Endometrial microvascular endothelial cells (primary cell): Measurements from ENCODE around the gene KRTAP13-4. TPM values are rescaled to one million over a fixed set of nuclear protein-coding genes. Genes with fewer than 3 reads are reported as not detected.

ENCODE experiments used
- in situ Hi-C: cut with HindIII; loops from 2 replicates; pipeline ENCODE4 v1.10.0; 2017; ENCODE audit warnings: low sequenced_read_pairs, low pct_unique_long_range_greater_than_20kb; ENCODE audit errors: inconsistent ontology term
- total RNA-seq: library from RNA; depleted of rRNA; stranded (reverse); fragments of >200 nt; gene quantifications from one replicate; pipeline ENCODE4 v1.2.3, GENCODE V29; 2015; ENCODE audit errors: inconsistent ontology term

Gene KRTAP13-4
- total RNA-seq: not detected

GRCh38 chr21:30430170-30430655 lies at the start of gene KRTAP13-4:
TSS of gene KRTAP13-4 (plus strand) at chr21:30430220. CDS start at chr21:30430276, 56 bp downstream.
- in situ Hi-C loops: no loop called here

DNA sequence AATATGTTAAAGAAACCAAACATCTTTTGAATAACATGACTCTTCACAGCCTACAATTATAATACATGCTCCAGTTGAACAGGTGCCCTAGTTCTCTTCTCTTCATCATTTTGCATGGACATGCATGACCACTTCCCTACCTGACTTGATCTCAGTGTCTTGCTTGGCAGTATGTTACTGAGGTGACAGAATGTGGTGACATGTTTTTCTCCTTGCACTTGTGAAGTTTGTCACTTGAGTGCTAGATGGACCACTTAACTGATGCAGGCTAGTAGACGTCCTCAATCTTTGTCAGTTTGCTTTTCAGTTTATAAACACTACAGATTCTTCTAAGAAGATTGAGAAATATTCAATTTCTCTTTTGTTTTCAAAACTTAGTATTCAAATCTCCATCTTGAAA lies 47.8 kb upstream of the KRTAP13-4 start:
- in situ Hi-C loops: no loop called here

DNA sequence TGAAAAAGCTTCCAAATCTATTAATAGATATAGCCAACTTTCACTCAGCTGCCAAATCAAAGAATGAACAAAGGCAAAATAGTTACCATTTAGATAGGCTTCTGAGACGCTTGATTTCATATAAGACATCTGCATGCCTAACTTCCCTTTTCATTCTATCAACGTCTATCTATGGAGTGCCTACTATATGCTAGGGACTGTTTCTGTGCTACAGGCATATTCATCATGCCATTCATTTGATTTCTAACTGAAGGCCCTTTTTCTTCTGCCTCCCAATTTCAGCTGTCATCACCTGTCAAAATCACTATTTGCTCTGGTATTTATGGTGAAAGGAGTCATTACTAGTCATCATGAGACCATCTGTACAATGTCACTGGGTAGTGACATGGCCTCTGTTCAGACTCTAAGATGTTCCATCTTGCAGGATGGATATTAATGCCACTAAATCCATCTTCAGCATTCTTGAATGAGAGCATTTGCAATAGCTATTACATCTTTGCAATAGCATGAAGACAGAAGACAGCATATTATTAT lies 38.5 kb upstream of the KRTAP13-4 start:
- in situ Hi-C loops: no loop called here

- in situ Hi-C loops: no loop called here
These were observed 34.3 kb upstream of the KRTAP13-4 start, which contains the start of gene KRTAP13-1 for GRCh38 chr21:30395731-30396130. TSS of gene KRTAP13-1 (plus strand) at chr21:30396031. CDS start at chr21:30396087, 56 bp downstream.

DNA sequence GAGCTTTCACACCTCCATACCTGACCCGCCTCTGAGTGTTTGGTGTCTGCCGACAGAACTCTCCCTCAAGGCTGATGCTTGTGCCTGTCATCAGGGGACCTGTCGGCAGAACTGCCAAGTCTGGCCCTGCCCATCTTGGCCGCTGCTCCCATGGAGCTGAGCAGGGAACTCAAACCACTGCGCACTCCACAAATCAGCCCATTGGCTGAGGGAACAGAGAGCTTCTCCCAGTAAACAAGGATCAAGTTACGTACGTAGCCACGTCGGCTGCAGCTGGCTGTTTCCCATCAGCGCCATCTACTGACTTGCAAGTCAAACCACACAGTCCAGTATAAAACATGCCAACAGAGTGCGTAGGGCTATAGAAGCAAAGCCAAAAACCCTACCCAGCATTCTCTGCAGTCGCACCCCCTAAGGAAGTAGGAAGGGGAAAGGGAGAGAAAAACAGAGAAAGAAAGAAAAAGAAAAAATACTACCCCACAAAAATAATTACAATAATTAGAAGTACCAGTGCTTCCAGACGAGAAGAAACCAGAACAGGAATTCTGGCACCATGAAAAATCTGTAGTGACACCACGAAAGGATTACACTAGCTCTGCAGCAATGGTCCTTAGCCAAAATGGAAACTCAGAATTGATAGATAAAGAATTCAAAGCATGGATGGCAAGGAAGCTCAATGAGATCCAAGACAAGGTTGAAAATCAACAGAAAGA lies 21.1 kb upstream of the KRTAP13-4 start:
- in situ Hi-C loops: no loop called here

GRCh38 chr21:30415993-30416392 lies 14.0 kb upstream of the KRTAP13-4 start:
- in situ Hi-C loops: no loop called here

DNA sequence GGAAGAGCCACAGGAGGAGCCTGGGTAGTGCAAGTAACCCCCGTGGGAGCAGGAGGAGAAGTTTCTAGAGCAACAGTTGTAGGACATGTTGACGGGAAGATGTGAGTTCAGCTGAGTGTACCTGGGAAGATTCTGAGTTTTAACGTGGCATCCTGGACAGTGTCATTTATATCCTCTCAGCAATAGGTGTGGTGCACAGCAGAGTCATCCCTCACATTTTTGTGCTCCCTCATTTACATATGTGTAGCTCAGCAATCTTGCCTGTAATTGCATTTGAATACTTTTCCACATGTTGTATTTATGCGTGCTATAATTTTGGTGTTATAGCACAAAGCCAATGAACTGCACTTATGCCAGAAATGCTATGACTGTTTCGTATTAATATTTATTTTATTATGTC lies 4.2 kb upstream of the KRTAP13-4 start, which contains the start of gene KRTAP13-3:
Gene KRTAP13-3 (minus strand): TSS at position 101 of the 400 bp plus-strand sequence. CDS start 14 bp downstream, at position 87.
- in situ Hi-C loops: no loop called here

- in situ Hi-C loops: no loop called here
These were observed 3.3 kb upstream of the KRTAP13-4 start for GRCh38 chr21:30426731-30427130.

GRCh38 chr21:30434033-30434631 lies 4.1 kb downstream of the KRTAP13-4 start:
- in situ Hi-C loops: no loop called here

- in situ Hi-C loops: no loop called here
These were observed 7.1 kb downstream of the KRTAP13-4 start for GRCh38 chr21:30437010-30437565.

GRCh38 chr21:30439975-30440374 lies 10.0 kb downstream of the KRTAP13-4 start, which contains the start of gene KRTAP15-1:
TSS of gene KRTAP15-1 (plus strand) at chr21:30440275. CDS start at chr21:30440328, 53 bp downstream.
- in situ Hi-C loops: no loop called here

DNA sequence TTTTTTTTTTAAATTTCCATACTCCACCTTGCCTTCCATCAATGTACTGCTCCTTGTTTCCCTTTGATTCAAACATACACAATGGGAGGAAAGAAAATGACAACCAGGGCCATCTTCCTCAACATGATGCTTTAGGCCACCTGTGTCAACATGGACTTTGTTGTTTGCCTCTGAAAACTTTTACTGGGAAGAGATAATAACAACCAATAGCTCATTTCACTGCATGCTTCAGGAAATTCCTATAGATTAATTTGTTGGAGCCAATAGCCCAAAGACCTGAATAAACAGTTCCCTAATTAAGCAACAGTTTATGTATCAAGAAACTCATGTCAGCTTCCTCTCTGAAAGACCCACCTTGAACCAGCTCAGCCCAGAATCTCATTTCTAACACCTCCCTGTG lies 13.2 kb downstream of the KRTAP13-4 start:
- in situ Hi-C loops: no loop called here

- in situ Hi-C loops: no loop called here
These were observed 14.2 kb downstream of the KRTAP13-4 start for GRCh38 chr21:30444204-30444603.

DNA sequence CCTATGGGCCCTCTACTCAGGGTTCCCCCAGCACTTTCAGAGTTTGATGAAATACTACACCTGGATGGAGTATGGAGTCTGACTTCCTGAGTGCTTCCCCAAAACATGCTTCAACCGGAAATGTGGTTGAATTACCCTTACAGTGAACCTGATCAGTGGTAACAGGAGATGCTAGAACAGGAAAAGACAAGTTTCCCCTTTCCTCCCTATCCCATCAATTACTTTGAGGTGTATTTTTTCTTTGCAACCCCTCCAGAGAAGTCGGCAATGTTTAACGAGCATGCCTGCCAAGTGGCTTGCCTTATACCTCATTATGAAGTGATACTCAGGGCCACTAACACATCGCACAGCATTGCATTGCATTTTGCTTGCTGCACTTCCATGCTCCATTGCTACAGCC lies 17.0 kb downstream of the KRTAP13-4 start:
- in situ Hi-C loops: no loop called here

GRCh38 chr21:30448514-30448913 lies 18.5 kb downstream of the KRTAP13-4 start:
- in situ Hi-C loops: no loop called here

DNA sequence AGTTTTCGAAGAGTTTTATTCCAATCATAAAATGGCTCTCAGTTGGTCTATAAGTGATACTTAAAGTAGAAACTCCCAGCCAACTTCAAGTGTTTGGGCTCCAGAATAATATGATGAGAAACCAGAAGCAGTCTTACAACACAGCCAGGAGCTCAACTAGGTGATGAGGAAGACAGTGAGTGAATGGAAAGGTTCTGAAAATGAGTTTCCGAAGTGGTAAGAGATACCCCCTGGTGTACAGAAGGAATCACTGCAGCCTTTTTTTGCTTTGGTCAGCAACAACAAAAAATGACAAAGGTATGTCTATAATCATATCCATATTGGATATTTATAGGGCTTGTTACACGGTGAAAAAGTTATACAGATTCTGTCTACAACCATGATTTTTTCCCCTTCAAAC lies 33.7 kb downstream of the KRTAP13-4 start:
- in situ Hi-C loops: no loop called here

DNA sequence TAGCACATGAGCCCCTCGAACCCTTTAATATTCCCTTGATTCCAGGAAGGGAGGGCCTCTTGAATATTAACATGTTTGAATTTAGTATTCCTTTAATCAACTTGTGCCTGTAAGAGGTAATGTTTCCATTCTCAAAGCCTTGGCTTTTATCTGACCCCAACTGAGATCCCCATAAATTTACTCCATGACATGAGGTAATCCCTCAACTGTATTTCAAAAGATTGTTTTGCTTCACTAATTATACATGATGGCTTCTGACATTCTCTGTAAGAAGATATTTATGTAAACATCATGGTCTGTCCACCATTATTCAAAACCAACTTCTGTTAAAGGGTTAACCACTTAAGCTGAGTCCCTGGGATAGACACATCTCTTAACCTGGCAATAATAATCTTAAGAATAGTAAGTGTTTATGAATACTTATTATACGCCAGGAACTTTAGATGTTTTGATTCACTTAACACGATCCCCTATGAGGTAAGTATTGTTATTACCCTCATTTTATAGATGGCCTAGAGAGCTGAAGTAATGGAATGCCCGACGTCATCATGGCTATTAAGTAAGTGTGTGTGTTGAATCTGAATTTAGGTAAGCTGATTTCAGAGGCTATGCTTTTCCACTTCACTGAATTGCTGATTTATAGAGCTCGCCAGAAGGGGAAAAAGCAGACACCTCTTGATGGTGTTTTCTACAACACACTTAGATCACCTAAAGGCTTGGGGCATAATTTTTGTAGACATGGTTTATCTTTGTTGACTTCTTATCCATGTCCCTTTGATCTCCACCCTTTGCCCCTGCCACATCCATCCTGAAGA lies 39.1 kb downstream of the KRTAP13-4 start:
- in situ Hi-C loops: no loop called here

- in situ Hi-C loops: no loop called here
These were observed 48.0 kb downstream of the KRTAP13-4 start for GRCh38 chr21:30478004-30478403.

- in situ Hi-C loops: no loop called here
These were observed 49.2 kb downstream of the KRTAP13-4 start for GRCh38 chr21:30479259-30479658.
